Mononuclear cell (primary cell): ENCODE results near the gene SLC16A4. TPM values are rescaled to one million over a fixed set of nuclear protein-coding genes. Genes with fewer than 3 reads are reported as not detected.
"Not testable (repeated sequence)": the region's sequence is repeated elsewhere in the genome, so short reads cannot be mapped to it uniquely, and the experiment has no call there.

ENCODE experiments used
- H3K27me3 ChIP-seq: 2 replicates; pipeline ENCODE4 v1.6.0; 2011; ENCODE audit warnings: low read length, control low read depth; ENCODE audit not compliant: insufficient read depth
- H3K4me1 ChIP-seq: 2 replicates; pipeline ENCODE4 v1.5.1; 2011; ENCODE audit warnings: mild to moderate bottlenecking, low read length, control low read depth; ENCODE audit not compliant: insufficient read depth
- H3K4me3 ChIP-seq: 2 replicates; pipeline ENCODE4 v1.5.1; 2011; ENCODE audit warnings: mild to moderate bottlenecking, low read length, moderate library complexity
- H3K9me3 ChIP-seq: 2 replicates; pipeline ENCODE4 v1.5.1; 2011; ENCODE audit warnings: low read depth, mild to moderate bottlenecking, control low read depth, low read length
- total RNA-seq: library from RNA; depleted of rRNA; stranded (reverse); fragments of >200 nt; gene quantifications from one replicate; pipeline ENCODE4 v1.2.3, GENCODE V29; 2012

The SLC16A4 gene
- total RNA-seq, 1 donor: not detected

DNA sequence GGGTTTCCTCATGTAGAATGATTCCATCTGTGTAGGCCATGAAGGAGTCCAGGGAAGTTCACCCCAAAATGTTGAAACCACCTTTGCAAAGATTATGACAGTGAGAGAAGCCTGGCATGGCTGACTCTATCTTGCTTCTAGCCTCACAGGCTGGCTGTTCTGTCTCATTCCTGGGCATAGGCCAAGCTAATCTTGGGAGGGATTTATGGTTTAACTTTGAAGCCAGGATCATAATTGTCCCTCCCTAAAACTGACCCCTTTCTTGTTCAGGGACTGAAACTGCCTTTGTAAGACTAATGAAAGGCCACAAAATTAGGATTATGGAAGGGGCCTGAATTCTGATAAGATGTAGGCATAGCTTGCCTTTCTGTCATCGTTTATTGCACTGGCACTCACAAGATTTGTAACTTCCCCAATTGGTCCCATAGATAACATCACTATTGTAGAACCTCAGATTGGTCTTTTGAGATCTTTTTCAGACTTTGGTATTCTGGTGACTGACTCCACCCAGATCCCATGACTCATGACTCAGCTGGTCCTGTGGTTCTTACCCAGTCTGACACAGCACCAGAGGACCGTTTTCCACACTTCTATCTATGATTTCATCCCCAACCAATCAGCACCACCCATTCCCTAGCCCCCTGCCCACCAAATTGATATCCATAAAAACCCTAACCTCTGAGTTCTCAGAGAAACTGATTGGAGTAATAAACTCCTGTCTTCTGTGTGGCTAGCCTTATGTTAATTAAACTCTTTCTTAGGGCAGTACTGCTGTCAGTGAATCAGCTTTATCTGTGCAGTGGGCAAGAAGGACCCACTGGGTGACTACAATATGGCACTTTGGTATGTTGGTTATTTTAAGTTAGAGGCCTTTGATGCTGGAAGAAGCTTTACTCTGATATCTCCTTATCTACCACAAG is 30.3 kb upstream of the SLC16A4 start:
- H3K27me3 ChIP-seq: no peaks in the 10 kb centered on the region
- H3K9me3 ChIP-seq: no peaks in the 10 kb centered on the region
- peaks cover 5% of the 10 kb centered on the region for H3K4me1 ChIP-seq
- no peak overlapping the region for H3K4me3 ChIP-seq

DNA sequence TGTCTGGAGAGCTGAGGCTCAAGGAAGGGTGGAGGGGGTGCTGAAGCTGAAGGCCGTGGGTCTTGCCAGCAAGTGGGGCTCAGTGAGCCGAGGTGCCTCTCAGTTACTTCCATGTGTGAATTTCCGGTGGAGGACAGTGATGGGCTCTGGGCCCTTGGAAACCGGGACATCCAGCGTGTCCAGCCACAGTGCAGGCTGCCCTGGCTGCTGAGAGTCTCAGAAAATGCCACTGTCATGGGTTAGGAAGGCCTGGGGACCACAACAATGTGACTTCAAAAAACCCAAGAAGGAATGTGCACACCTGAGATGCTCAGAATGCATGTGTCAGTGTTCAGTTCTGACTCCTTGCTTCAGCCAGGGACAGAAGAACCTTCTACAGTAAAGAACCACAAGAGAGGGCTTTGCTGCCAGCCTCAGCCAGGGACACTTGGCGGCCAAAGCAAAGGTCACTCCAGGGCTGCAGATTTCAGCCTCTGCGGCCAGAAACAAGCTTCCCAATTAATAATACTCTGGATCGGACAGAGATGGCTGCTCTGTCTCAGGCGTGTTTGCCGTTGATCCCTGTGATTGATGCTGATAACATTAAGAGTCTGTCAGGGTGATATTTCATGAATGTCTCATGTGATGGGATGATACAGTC is 29.3 kb upstream of the SLC16A4 start:
- H3K27me3 ChIP-seq: no peaks in the 10 kb centered on the region
- H3K9me3 ChIP-seq: no peaks in the 10 kb centered on the region
- H3K4me1 ChIP-seq: peaks cover 5% of the 10 kb centered on the region
- H3K4me3 ChIP-seq: no peak overlapping the region

DNA sequence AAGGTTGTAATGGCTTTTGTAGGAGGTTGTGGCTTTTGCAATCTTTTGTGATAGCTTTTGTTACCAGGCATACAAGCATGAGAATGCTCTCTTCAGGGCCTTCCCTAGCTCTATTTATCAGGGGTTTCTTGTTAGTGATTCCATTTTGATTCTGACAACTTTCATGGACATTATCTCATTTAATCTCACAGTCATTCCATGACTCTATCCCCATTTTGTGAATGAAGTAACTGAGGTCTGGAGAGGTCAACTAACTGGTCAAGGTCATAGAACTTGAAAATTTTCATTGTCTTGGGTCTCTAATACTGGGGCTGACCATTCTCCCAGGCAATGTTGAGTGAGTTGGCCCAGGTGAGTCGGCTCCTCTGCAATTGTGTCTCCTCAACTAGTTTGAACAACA is 27.9 kb upstream of the SLC16A4 start:
- H3K9me3 ChIP-seq: no peaks in the 10 kb centered on the region
- peaks cover 5% of the 10 kb centered on the region for H3K4me1 ChIP-seq
- no peak overlapping the region for H3K4me3 ChIP-seq
- no peaks in the 10 kb centered on the region for H3K27me3 ChIP-seq

DNA sequence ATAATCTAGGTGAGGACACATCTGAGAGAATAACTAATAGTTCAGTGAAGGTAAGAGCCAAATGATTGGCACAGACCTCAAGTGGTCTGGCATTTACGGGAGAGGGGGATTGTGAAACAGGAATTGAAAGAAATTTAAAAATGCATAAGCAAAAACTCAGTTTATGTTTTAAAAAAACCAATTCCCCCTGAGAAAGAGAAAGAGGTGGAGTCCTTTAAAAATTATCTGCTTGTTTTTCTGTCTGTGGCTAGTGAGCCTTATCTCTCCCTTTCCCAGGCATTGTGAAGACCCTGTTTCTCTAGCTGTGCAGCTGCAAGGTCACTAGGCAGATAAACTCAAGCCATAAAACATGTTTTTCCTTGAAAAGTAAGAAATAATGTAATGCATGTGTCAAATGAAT is 22.2 kb upstream of the SLC16A4 start:
- peaks cover 14% of the 10 kb centered on the region for H3K4me1 ChIP-seq
- H3K4me3 ChIP-seq, H3K27me3 ChIP-seq, H3K9me3 ChIP-seq: not testable (repeated sequence)

DNA sequence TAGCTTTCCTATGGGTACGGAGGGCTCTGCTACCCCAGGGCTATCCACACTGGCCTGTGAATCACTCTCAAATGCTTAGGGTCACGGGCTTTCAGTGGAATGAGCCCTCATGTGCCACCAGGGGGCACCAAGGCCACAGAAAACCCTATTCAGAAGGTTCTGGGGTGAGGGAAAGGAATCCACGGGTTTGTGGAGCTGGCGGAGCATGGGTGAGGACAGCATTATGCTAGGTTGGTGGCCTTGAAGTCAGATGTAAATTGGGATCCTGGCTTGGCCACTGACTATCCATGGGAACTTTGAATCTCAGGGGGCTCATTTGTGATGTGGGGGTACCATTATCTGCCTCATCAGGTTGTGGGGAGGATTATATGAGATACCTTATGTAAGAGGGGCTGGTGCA is 21.8 kb upstream of the SLC16A4 start:
- peaks cover 16% of the 10 kb centered on the region for H3K4me1 ChIP-seq
- no peaks in the 10 kb centered on the region for H3K27me3 ChIP-seq
- H3K9me3 ChIP-seq: no peaks in the 10 kb centered on the region
- no peak overlapping the region for H3K4me3 ChIP-seq

DNA sequence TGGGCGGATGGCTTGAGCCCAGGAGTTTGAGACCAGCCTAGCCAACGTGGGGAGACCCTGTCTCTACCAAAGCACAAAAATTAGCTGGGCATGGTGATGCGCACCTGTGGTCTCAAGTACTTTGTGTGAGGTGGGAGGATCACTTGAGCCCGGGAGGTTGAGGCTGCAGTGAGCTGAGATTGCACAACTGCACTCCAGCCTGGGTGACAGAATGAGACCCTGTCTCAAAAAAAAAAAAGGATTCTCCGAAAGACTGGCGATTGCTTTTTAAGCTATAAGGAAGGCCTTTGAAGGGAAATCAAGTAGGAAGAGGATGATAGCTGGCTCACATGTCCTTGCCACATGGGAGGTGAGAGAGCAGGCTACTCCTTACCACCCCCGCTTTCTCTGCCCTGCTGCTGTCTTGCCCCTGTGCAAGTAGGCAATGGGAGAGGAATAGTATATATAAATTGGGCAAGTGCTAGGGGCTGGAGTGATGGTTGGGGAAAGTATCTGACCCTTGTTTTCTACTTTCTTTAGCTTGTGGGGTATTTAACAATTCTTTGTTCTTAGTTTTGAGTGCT is 20.4 kb upstream of the SLC16A4 start:
- Histone ChIP-seq H3K9me3 (no peaks in the 10 kb centered on the region), H3K4me3 (no peak overlapping the region), H3K27me3 (no peaks in the 10 kb centered on the region), H3K4me1 (peaks cover 24% of the 10 kb centered on the region)

DNA sequence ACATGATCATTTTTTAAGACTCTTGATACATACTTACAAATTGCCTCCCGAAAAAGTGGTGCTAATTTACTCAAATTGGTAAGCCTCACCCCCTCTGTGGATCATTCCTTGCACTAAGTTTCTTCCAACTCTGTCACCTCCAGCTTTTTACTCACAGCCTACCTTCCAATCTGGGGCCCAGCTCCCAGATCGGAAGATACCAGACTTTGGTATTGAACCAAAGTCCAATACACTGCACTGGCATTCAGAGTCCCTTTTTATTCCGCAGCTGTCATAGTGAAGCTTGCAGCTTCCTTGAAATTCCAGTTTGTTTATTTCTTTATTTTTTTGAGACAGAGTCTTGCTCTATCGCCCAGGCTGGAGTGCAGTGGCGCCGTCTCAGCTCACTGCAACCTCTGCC is 18.5 kb upstream of the SLC16A4 start:
- Histone ChIP-seq H3K9me3 (no peaks in the 10 kb centered on the region), H3K27me3 (no peaks in the 10 kb centered on the region), H3K4me3 (no peak overlapping the region), H3K4me1 (peaks cover 27% of the 10 kb centered on the region)

DNA sequence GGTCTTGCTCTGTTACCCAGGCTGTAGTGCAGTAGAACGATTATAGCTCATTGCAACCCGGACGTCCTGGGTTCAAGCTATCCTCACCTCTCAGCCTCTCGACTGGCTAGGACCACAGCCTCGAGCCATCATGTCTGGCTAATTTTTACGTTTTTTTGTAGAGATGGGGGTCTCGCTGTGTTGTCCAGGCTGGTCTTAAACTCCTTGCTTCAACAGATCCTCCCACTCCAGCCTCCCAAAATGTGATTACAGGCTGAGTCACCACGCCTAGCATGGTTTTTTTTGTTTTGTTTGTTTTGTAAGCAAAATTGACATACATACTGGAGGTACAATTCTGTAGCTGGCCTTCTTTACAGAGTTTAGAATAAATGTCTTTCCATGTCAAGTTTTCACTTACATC is 17.7 kb upstream of the SLC16A4 start:
- Histone ChIP-seq H3K4me3 (no peak overlapping the region), H3K27me3 (no peaks in the 10 kb centered on the region), H3K4me1 (peaks cover 27% of the 10 kb centered on the region)

DNA sequence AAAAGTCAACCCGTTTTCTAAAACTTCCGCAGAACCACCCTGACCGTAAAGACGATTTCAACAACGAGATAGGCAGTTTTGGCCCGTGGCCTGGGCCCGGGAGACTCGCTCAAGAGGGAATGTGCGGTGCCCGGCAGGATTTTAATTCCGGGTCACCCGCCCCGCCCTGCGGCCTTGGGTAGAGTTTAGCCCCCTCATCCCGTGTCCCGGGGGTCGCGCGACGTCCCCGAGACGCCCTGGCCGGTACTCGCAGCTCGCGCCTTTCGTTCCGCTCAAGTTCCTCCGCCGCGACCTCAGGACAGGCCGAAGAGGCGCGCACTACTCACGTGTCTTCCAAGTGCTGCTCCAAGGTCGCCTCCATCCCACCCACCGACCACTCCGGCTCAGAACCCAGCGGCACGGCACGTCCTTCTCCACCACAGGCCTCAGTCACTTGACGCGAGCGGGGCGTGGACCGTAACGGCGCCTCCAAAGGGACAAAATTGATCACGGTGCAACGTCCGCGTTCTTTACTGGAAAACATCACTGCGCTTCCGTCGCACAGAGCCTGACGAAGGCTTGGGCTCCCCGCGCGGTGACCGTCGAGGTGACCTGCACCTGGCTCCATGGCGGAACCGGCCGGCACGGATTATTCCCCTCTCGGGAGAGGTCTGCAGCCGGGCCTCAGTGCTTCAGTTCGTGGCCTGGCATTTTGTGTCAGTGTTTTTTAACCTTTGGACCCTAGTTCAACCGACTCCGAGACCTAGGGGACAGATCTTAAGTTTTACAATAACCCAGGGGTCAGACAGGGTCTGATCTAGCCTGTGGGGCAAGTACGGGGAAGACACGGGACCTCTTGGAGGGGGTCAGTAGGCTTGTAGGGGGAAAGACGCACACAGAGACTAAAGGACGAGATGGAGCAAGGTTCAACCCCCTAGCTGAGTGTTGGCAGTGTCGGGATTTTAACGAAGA is 16.7 kb upstream of the SLC16A4 start, which contains the start of gene LAMTOR5:
Gene LAMTOR5 (minus strand): TSS at position 435 of the 951 bp plus-strand sequence. CDS start 74 bp downstream, at position 361.
- Histone ChIP-seq H3K4me3 (peak within 1 kb of the TSS; percentile 66), H3K9me3 (no peaks in the 10 kb centered on the region), H3K27me3 (no peaks in the 10 kb centered on the region), H3K4me1 (peaks cover 22% of the 10 kb centered on the region)

More for the DNA sequence above, 17.7 kb upstream of the SLC16A4 start:
- no peaks in the 10 kb centered on the region for H3K9me3 ChIP-seq

DNA sequence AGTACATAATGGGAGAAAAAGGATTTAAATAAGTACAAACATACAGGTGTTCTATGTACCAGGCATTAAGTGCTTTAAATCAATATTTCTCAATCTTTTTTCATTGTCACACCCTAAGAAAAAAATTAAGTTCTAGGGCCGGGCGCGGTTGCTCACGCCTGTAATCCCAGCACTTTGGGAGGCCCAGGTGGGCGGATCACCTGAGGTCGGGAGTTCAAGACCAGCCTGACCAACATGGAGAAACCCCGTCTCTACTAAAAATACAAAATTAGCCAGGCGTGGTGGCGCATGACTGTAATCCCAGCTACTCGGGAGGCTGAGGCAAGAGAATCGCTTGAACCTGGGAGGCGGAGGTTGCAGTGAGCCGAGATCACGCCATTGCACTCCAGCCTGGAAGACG is 15.6 kb upstream of the SLC16A4 start:
- Histone ChIP-seq H3K4me1 (peaks cover 19% of the 10 kb centered on the region), H3K4me3 (peak overlapping the region; percentile 66)
- not testable (repeated sequence) for H3K27me3 ChIP-seq, H3K9me3 ChIP-seq

DNA sequence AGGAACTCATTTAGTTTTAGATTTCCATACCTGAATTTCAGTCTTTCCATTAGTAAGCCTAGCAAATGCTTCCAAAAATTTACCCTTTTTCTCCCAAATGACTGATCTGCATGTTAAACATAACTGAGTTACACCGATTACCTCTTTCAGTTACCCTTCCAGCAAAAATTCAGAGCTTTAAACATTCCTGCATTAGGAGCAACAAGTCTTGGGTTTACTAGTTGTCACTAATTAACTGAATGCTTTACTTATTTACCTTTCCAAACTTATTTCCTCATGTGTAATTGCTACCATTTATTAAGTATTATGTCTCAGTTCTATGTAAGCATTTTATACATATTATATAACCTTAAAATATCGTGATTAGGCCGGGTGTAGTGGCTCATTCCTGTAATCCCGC is 13.6 kb upstream of the SLC16A4 start:
- no peaks in the 10 kb centered on the region for H3K9me3 ChIP-seq
- H3K4me1 ChIP-seq: peaks cover 19% of the 10 kb centered on the region
- no peak overlapping the region for H3K4me3 ChIP-seq
- H3K27me3 ChIP-seq: no peaks in the 10 kb centered on the region

DNA sequence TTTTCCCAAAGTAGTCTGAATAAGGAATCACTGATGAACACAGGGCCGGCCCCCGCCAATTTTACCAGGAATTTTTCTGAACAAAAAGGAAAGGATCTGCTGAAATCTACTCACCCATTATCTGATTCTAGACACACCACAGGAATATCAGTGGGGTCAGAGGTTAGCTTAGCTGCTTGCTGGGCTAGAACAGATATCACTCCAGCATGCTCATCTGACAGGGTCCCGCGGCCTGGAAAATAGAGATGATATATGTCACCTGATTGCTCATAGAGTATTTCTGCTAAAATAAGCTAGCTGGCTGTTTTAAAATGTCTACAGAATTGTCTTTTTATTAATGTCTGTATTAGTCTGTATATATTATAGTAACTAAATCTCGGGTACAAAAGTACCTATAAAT is 13.0 kb upstream of the SLC16A4 start:
- no peaks in the 10 kb centered on the region for H3K27me3 ChIP-seq
- peaks cover 19% of the 10 kb centered on the region for H3K4me1 ChIP-seq
- no peaks in the 10 kb centered on the region for H3K9me3 ChIP-seq
- H3K4me3 ChIP-seq: no peak overlapping the region

DNA sequence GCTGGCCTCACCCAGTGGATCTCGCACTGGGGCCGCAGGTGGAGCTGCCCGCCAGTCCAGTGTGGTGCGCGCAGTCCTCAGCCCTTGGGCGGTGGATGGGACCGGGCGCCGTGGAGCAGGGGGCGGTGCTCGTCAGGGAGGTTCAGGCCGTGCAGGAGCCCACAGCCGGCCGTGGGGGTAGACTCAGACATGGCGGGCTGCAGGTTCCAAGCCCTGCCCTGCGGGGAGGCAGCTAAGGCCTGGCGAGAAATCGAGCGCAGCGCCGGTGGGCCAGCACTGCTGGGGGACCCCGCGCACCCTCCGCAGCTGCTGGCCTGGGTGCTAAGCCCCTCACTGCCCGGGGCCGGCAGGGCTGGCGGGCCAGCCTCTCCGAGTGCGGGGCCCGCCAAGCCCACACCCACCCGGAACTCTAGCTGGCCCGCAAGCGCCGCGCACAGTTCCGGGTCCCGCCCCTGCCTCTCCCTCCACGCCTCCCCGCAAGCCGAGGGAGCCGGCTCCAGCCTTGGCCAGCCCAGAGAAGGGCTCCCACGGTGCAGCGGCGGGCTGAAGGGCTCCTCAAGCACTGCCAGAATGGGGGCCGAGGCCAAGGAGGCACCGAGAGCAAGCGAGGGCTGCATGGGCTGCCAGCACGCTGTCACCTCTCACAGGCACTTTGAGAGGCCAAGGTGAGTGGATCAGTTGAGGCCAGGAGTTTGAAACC is 5.6 kb upstream of the SLC16A4 start:
- H3K4me3 ChIP-seq, H3K27me3 ChIP-seq, H3K9me3 ChIP-seq, H3K4me1 ChIP-seq: not testable (repeated sequence)

DNA sequence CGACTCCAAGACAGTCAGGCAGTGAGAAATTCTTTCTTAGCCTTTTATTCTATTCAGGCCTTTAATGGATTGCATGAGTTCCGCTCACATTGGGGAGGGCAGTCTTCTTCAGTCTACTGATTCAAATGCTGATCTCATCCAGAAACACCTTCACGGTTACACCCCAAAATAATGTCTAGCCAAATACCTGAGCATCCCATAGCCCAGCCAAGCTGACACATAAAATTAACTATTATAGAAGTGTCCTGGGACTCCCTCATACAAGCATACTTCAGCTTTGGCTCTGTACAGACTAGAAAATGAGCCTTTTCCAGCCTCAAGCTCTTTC is 3.6 kb upstream of the SLC16A4 start:
- Histone ChIP-seq H3K4me1 (no peaks in the 10 kb centered on the region), H3K27me3 (no peaks in the 10 kb centered on the region), H3K4me3 (no peak overlapping the region), H3K9me3 (no peaks in the 10 kb centered on the region)
